HCT116 (cell line): ENCODE measurements around the gene SEC14L1. TPM values are rescaled to one million over a fixed set of nuclear protein-coding genes. Genes with fewer than 3 reads are reported as not detected.

Experiments used
- ATAC-seq: fragments of 200-7000 bp; cut with Tn5 transposase; 2 replicates; pipeline ENCODE4 v1.9.1; 2020; ENCODE audit warnings: mild to moderate bottlenecking, moderate library complexity
- BruUV-seq: library from RNA; stranded (reverse); fragments of 400-500 nt; replicated peaks from 2 replicates; lab custom pipeline; 2021; lab: Mats Ljungman, UMichigan
- CTCF ChIA-PET: fragments of 300-600 bp; sonication (Branson Sonifier 250); formaldehyde crosslinking; loops from one replicate; lab custom pipeline; 2021; ENCODE audit warnings: antibody characterized with exemption; lab: Charles Lee
- POLR2A ChIA-PET: fragments of 300-600, 350-600 bp; sonication (Branson Sonifier 250); formaldehyde crosslinking; loops from one replicate; lab custom pipeline; 2021; ENCODE audit warnings: antibody characterized with exemption; lab: Charles Lee
- RAD21 ChIA-PET, 2 experiments: fragments of 300-600 bp; sonication (Branson Sonifier 250); formaldehyde crosslinking; loops; one replicate each; lab custom pipeline; 2023; ENCODE audit warnings: low total read pairs in 2 of 2; ENCODE audit not compliant: uncharacterized antibody in 2 of 2, unreplicated experiment in 2 of 2, low non-redundant PET in 1 of 2; lab: Charles Lee
- DNase-seq: peaks from one replicate; pipeline ENCODE4 v3.0.0-alpha.2; 2010; ENCODE audit warnings: low read depth, low spot score
- H2AFZ ChIP-seq: fragments of 200-600 bp; shearing (Covaris generic), sonication (generic); 2 replicates; pipeline ENCODE4 v1.6.1; 2017; ENCODE audit warnings: low read depth, mixed run types, mixed read lengths, antibody characterized with exemption, low read length; ENCODE audit not compliant: poor library complexity, severe bottlenecking
- H3K27ac ChIP-seq: 2 replicates; pipeline ENCODE4 v1.5.1; 2012; ENCODE audit warnings: low read depth, low read length
- H3K27me3 ChIP-seq: fragments of 200-600 bp; sonication (generic); 2 replicates; pipeline ENCODE4 v1.6.1; 2016; ENCODE audit warnings: mixed run types, low read length, mixed read lengths; ENCODE audit not compliant: insufficient read depth
- H3K36me3 ChIP-seq, 2 experiments: fragments of 200-500 bp in 1 of 2; fragments of 200-600 bp in 1 of 2; sonication (Bioruptor generic) in 1 of 2; sonication (generic) in 1 of 2; 2 replicates each; pipeline versions ENCODE4 v1.5.1 to v1.6.1; 2014 to 2016; ENCODE audit warnings: low read length in 2 of 2, inconsistent platforms in 1 of 2, mixed read lengths in 1 of 2, mixed run types in 1 of 2; ENCODE audit not compliant: insufficient read depth in 2 of 2, control insufficient read depth in 1 of 2
- H3K4me1 ChIP-seq, 2 experiments: fragments of 200-600 bp in 1 of 2; sonication (generic) in 1 of 2; 2 replicates each; pipeline versions ENCODE4 v1.5.1 to v1.6.1; 2012 to 2017; ENCODE audit warnings: low read length in 2 of 2, inconsistent platforms in 1 of 2, mild to moderate bottlenecking in 1 of 2, mixed read lengths in 1 of 2, mixed run types in 1 of 2, moderate library complexity in 1 of 2; ENCODE audit not compliant: insufficient read depth in 2 of 2, control insufficient read depth in 1 of 2
- H3K4me2 ChIP-seq: fragments of 200-600 bp; sonication (generic); 2 replicates; pipeline ENCODE4 v1.6.1; 2017; ENCODE audit warnings: mixed run types, low read length, mixed read lengths
- H3K4me3 ChIP-seq, 2 experiments: fragments of 200-600 bp in 1 of 2; sonication (generic) in 1 of 2; replicated peaks in 1 of 2; 2 replicates each; pipeline ENCODE4 v1.5.1; 2011 to 2016; ENCODE audit warnings: low read length in 2 of 2, control low read depth in 1 of 2, low read depth in 1 of 2, mild to moderate bottlenecking in 1 of 2, mixed read lengths in 1 of 2, mixed run types in 1 of 2
- H3K79me2 ChIP-seq: fragments of 200-600 bp; sonication (generic); 2 replicates; pipeline ENCODE4 v1.6.1; 2017; ENCODE audit warnings: mild to moderate bottlenecking, mixed run types, low read length, moderate library complexity, mixed read lengths; ENCODE audit not compliant: insufficient read depth
- H3K9ac ChIP-seq: fragments of 200-600 bp; sonication (generic); 2 replicates; pipeline ENCODE4 v1.6.1; 2016; ENCODE audit warnings: low read length, mixed read lengths
- H3K9me2 ChIP-seq: fragments of 200-600 bp; sonication (generic), shearing (Covaris generic); 2 replicates; pipeline ENCODE4 v1.6.1; 2017; ENCODE audit warnings: mixed run types, mild to moderate bottlenecking, moderate library complexity; ENCODE audit not compliant: insufficient read depth
- H3K9me3 ChIP-seq, 2 experiments: fragments of 200-500 bp in 1 of 2; fragments of 200-600 bp in 1 of 2; sonication (Bioruptor generic) in 1 of 2; sonication (generic) in 1 of 2; 2 replicates each; pipeline ENCODE4 v1.6.1; 2014 to 2017; ENCODE audit warnings: low read length in 2 of 2, mixed read lengths in 2 of 2, inconsistent platforms in 1 of 2, low read depth in 1 of 2, mild to moderate bottlenecking in 1 of 2, mixed run types in 1 of 2, moderate library complexity in 1 of 2; ENCODE audit not compliant: control insufficient read depth in 1 of 2, insufficient read depth in 1 of 2
- H4K20me1 ChIP-seq: fragments of 200-600 bp; sonication (generic), shearing (Covaris generic); 2 replicates; pipeline ENCODE4 v1.6.1; 2017; ENCODE audit warnings: mixed run types, mild to moderate bottlenecking, moderate library complexity; ENCODE audit not compliant: insufficient read depth
- CBX3 ChIP-seq: IDR thresholded peaks from 2 replicates; pipeline ENCODE4 v1.6.1; 2012; ENCODE audit warnings: low read depth
- CEBPB ChIP-seq: IDR thresholded peaks from 2 replicates; pipeline ENCODE4 v1.6.1; 2012; ENCODE audit warnings: low read depth
- EZH2 ChIP-seq: fragments of 200-600 bp; sonication (generic); IDR thresholded peaks from 2 replicates; pipeline ENCODE4 v1.6.1; 2017; ENCODE audit warnings: antibody characterized with exemption, mixed run types
- EZH2phosphoT487 ChIP-seq: fragments of 200-600 bp; IDR thresholded peaks from 2 replicates; pipeline ENCODE4 v1.6.1; 2018; ENCODE audit warnings: antibody characterized with exemption, borderline replicate concordance
- FOSL1 ChIP-seq: IDR thresholded peaks from 2 replicates; pipeline ENCODE4 v1.6.1; 2012; ENCODE audit warnings: low read depth
- JUND ChIP-seq: IDR thresholded peaks from 2 replicates; pipeline ENCODE4 v1.6.1; 2012
- POLR2A ChIP-seq: IDR thresholded peaks from 2 replicates; pipeline ENCODE4 v1.7.0; 2011; ENCODE audit warnings: borderline replicate concordance; ENCODE audit not compliant: insufficient read depth, insufficient read length; ENCODE audit errors: extremely low read depth
- POLR2AphosphoS5 ChIP-seq: IDR thresholded peaks from 2 replicates; pipeline ENCODE4 v1.6.1; 2011; ENCODE audit warnings: mild to moderate bottlenecking, low read depth, low read length, moderate library complexity
- RAD21 ChIP-seq: IDR thresholded peaks from 2 replicates; pipeline ENCODE4 v1.6.1; 2012; ENCODE audit warnings: low read depth, mild to moderate bottlenecking
- SP1 ChIP-seq: IDR thresholded peaks from 2 replicates; pipeline ENCODE4 v1.6.1; 2012; ENCODE audit warnings: low read depth
- ZFX ChIP-seq: fragments of 450-650 bp; IDR thresholded peaks from 2 replicates; pipeline ENCODE4 v1.6.1; 2017
- intact Hi-C: fragments of 100-400 bp; cut with micrococcal nuclease; formaldehyde crosslinking; loops from 2 replicates; pipeline ENCODE4 v1.10.0; 2022
- total RNA-seq: library from RNA; stranded (reverse); gene quantifications from one replicate; pipeline ENCODE4 v1.2.1, GENCODE V29; 2021; ENCODE audit not compliant: unreplicated experiment
- TF ChIP-seq, protein P1 (sequence below): IDR thresholded peaks from 2 replicates; pipeline ENCODE4 v1.6.1; 2012
- TF ChIP-seq, protein P2 (sequence below), 3 experiments: fragments of 200-600 bp in 1 of 3; sonication (generic) in 1 of 3; IDR thresholded peaks in 2 of 3; conservative IDR thresholded peaks in 1 of 3; 2 replicates each; pipeline ENCODE4 v1.5.1; 2012 to 2017; ENCODE audit warnings: low read depth in 2 of 3, low read length in 2 of 3, antibody characterized with exemption in 1 of 3, borderline replicate concordance in 1 of 3, control low read depth in 1 of 3, mild to moderate bottlenecking in 1 of 3, mixed read lengths in 1 of 3, mixed run types in 1 of 3, moderate library complexity in 1 of 3; ENCODE audit not compliant: insufficient read depth in 1 of 3
- TF ChIP-seq, protein P3 (sequence below): IDR thresholded peaks from 2 replicates; pipeline ENCODE4 v1.6.1; 2012
- TF ChIP-seq, protein P4 (sequence below): IDR thresholded peaks from 2 replicates; pipeline ENCODE4 v1.6.1; 2012; ENCODE audit warnings: low read depth

Gene SEC14L1
- total RNA-seq, 1 experiment from 2014 or later, result 59.7 TPM

DNA sequence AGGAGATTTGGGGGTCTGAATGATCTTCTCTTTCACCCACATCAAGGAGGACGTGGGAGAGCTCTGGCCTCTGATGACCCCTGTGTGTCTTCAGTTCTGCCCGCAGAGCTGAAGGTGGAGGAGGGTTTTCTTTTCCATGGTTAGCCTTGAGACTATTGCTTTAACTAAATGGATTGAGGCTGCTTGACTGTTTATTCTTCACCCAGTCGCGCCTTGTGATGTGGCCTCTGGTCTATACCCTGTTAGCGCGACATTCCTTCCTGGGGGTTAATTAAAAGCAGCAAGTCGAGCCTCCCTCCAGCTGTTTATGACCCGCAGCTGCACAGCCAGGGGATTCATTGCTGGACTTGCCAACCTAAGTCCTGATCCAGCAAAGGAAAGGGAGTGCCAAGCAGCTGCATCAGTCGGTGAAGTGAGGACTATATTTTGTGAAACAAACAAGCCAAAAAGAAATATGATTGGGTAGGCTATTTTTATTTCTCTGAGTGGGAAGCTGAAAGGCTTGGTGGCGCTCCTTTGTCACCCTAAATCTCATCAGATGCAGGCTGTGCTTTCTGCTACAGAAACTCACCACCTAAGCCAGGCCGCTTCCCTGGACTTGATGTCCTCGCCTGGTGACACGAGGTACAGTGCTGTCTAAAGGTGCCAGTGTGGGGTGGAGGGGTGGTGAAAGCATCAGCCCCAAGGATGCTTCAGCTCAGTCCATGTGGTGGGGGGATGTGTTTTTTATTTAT lies 11.0 kb upstream of the SEC14L1 start:
- intact Hi-C loops, result no loop called here
- Histone ChIP-seq H3K9me3 (no peaks in the 10 kb centered on the region), H3K27ac (no peak overlapping the region), H3K36me3 (no peaks in the 10 kb centered on the region), H3K4me2 (no peak overlapping the region), H3K79me2 (peaks cover 5% of the 10 kb centered on the region), H2AFZ (no peak overlapping the region), H4K20me1 (no peaks in the 10 kb centered on the region), H3K27me3 (no peaks in the 10 kb centered on the region), H3K4me3 (no peak overlapping the region), H3K9ac (peak overlapping the region; percentile 10; the same call in 1 of the 2 replicates), H3K9me2 (no peaks in the 10 kb centered on the region), H3K4me1 (peaks cover 32 to 60% of the 10 kb centered on the region in 2 experiments)
- RAD21 ChIA-PET, result interaction anchor here in 1 of 2 experiments (0.6 kb wide), 1 partner anchor 238 kb away, joined by 3 read pairs; no protein-coding TSS in a partner anchor
- CTCF ChIA-PET, result interaction anchor here (1.2 kb wide), 1 partner anchor 11 kb away, joined by 5 read pairs; the partner anchor contains the start of gene SEC14L1
- TF ChIP-seq SP1, result no peak
- DNase-seq, result no peak
- POLR2A ChIA-PET, result interaction anchor here (1.3 kb wide), 1 partner anchor 11 kb away, joined by 4 read pairs; the partner anchor contains the start of gene SEC14L1
- BruUV-seq, result no TSS peak
- no peak for ATAC-seq

DNA sequence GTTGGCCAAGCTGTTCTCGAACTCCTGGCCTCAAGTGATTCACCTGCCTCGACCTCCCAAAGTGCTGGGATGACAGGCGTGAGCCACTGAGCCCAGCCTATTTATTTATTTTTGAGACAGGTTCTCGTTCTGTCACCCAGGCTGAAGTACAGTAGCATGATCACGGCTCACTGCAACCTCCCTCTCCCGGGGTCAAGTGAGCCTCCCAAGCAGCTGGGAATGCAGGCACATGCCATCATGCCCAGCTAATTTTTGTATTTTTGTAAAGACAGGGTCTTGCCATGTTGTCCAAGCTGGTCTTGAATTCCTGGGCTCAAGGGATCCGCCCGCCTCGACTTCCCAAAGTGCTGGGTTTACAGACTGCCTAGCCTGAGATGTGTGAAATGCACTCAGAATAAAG lies 10.2 kb upstream of the SEC14L1 start:
- Histone ChIP-seq H3K4me3 (no peak overlapping the region), H3K4me2 (no peak overlapping the region), H3K9me3 (no peaks in the 10 kb centered on the region), H3K36me3 (no peaks in the 10 kb centered on the region), H2AFZ (no peak overlapping the region), H3K27ac (no peak overlapping the region), H3K4me1 (peaks cover 24 to 52% of the 10 kb centered on the region in 2 experiments), H3K9me2 (no peaks in the 10 kb centered on the region), H3K79me2 (peaks cover 5% of the 10 kb centered on the region), H3K27me3 (no peaks in the 10 kb centered on the region), H3K9ac (no peak overlapping the region), H4K20me1 (no peaks in the 10 kb centered on the region)
- intact Hi-C loops, result no loop called here
- ChIA-PET CTCF (no interaction called here), RAD21 (interaction anchor here in 1 of 2 experiments (0.6 kb wide), 1 partner anchor 237 kb away, joined by 3 read pairs; no protein-coding TSS in a partner anchor), POLR2A (no interaction called here)
- no peak for DNase-seq
- no TSS peak for BruUV-seq
- no peak for ATAC-seq
- TF ChIP-seq, protein P1, sequence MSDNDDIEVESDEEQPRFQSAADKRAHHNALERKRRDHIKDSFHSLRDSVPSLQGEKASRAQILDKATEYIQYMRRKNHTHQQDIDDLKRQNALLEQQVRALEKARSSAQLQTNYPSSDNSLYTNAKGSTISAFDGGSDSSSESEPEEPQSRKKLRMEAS, result no peak
- TF ChIP-seq, protein P2, sequence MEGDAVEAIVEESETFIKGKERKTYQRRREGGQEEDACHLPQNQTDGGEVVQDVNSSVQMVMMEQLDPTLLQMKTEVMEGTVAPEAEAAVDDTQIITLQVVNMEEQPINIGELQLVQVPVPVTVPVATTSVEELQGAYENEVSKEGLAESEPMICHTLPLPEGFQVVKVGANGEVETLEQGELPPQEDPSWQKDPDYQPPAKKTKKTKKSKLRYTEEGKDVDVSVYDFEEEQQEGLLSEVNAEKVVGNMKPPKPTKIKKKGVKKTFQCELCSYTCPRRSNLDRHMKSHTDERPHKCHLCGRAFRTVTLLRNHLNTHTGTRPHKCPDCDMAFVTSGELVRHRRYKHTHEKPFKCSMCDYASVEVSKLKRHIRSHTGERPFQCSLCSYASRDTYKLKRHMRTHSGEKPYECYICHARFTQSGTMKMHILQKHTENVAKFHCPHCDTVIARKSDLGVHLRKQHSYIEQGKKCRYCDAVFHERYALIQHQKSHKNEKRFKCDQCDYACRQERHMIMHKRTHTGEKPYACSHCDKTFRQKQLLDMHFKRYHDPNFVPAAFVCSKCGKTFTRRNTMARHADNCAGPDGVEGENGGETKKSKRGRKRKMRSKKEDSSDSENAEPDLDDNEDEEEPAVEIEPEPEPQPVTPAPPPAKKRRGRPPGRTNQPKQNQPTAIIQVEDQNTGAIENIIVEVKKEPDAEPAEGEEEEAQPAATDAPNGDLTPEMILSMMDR (IDR thresholded peaks at IDR 0.05 in 2 of 3, conservative IDR thresholded peaks at IDR 0.05 in 1 of 3; ENCODE audit: borderline replicate concordance in 1 of 3, insufficient read depth in 1 of 3, low read depth in 2 of 3, low read length in 2 of 3), result no peak
- TF ChIP-seq ZFX, result no peak
- TF ChIP-seq EZH2phosphoT487, result no peak
- TF ChIP-seq, protein P3, sequence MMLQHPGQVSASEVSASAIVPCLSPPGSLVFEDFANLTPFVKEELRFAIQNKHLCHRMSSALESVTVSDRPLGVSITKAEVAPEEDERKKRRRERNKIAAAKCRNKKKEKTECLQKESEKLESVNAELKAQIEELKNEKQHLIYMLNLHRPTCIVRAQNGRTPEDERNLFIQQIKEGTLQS, result no peak
- TF ChIP-seq, protein P4, sequence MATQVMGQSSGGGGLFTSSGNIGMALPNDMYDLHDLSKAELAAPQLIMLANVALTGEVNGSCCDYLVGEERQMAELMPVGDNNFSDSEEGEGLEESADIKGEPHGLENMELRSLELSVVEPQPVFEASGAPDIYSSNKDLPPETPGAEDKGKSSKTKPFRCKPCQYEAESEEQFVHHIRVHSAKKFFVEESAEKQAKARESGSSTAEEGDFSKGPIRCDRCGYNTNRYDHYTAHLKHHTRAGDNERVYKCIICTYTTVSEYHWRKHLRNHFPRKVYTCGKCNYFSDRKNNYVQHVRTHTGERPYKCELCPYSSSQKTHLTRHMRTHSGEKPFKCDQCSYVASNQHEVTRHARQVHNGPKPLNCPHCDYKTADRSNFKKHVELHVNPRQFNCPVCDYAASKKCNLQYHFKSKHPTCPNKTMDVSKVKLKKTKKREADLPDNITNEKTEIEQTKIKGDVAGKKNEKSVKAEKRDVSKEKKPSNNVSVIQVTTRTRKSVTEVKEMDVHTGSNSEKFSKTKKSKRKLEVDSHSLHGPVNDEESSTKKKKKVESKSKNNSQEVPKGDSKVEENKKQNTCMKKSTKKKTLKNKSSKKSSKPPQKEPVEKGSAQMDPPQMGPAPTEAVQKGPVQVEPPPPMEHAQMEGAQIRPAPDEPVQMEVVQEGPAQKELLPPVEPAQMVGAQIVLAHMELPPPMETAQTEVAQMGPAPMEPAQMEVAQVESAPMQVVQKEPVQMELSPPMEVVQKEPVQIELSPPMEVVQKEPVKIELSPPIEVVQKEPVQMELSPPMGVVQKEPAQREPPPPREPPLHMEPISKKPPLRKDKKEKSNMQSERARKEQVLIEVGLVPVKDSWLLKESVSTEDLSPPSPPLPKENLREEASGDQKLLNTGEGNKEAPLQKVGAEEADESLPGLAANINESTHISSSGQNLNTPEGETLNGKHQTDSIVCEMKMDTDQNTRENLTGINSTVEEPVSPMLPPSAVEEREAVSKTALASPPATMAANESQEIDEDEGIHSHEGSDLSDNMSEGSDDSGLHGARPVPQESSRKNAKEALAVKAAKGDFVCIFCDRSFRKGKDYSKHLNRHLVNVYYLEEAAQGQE, result no peak
- TF ChIP-seq JUND, result no peak
- TF ChIP-seq EZH2, result no peak
- TF ChIP-seq POLR2AphosphoS5, result no peak
- no peak for TF ChIP-seq CEBPB
- TF ChIP-seq RAD21, result no peak
- no peak for TF ChIP-seq FOSL1
- no peak for TF ChIP-seq CBX3
- TF ChIP-seq POLR2A, result no peak
